HepG2 (cell line): Measurements from ENCODE around the gene SPTBN4. TPM values are rescaled to one million over a fixed set of nuclear protein-coding genes. Genes with fewer than 3 reads are reported as not detected.

ENCODE experiments used
- ATAC-seq: fragments of 200-7000 bp; cut with Tn5 transposase; 3 replicates; pipeline ENCODE4 v1.9.1; 2020; ENCODE audit warnings: mild to moderate bottlenecking, moderate library complexity
- BruUV-seq: library from RNA; stranded (reverse); fragments of 400-500 nt; replicated peaks from 2 replicates; lab custom pipeline; 2021; lab: Mats Ljungman, UMichigan
- CTCF ChIA-PET: fragments of 300-600 bp; formaldehyde crosslinking; extraction: SDS; loops from one replicate; lab custom pipeline; 2021; ENCODE audit warnings: low total read pairs, inconsistent platforms, low intra/inter-chr PET ratio; lab: Yijun Ruan, JAX
- POLR2A ChIA-PET: fragments of 350-600 bp; sonication (Branson Sonifier 250); formaldehyde crosslinking; loops from one replicate; lab custom pipeline; 2020; ENCODE audit warnings: antibody characterized with exemption, inconsistent platforms; lab: Yijun Ruan, JAX
- DNase-seq: peaks from one replicate; pipeline ENCODE4 v3.0.0-alpha.2; 2015; ENCODE audit warnings: low spot score
- FAIRE-seq: peaks from 3 replicates; lab custom pipeline; 2011; peaks lifted over from hg19 to GRCh38; lab: Jason Lieb, UNC
- H2AFZ ChIP-seq: one replicate; pipeline ENCODE4 v1.6.1; 2011; ENCODE audit warnings: low read length, inconsistent platforms
- H3K27ac ChIP-seq: fragments of 300-600 bp; 3 replicates; pipeline ENCODE4 v1.8.0; 2011; ENCODE audit warnings: mixed run types, mild to moderate bottlenecking, mixed read lengths, low read length, inconsistent platforms; ENCODE audit not compliant: insufficient read depth; ENCODE audit errors: extremely low read length
- H3K27me3 ChIP-seq, 2 experiments: fragments of 200-600 bp in 1 of 2; 2 replicates in 1 of 2; 3 replicates in 1 of 2; pipeline versions ENCODE4 v1.6.0 to v1.8.0; 2011; ENCODE audit warnings: low read length in 2 of 2, mild to moderate bottlenecking in 2 of 2, moderate library complexity in 2 of 2, inconsistent platforms in 1 of 2; ENCODE audit not compliant: insufficient read depth in 2 of 2, control insufficient read depth in 1 of 2
- H3K36me3 ChIP-seq, 2 experiments: fragments of 200-600 bp in 1 of 2; replicated peaks in 1 of 2; 2 replicates in 1 of 2; 3 replicates in 1 of 2; pipeline versions ENCODE4 v1.5.1 to v1.8.0; 2011; ENCODE audit warnings: low read length in 2 of 2, inconsistent platforms in 1 of 2; ENCODE audit not compliant: insufficient read depth in 2 of 2, control insufficient read depth in 1 of 2
- H3K4me1 ChIP-seq: 2 replicates; pipeline ENCODE4 v1.5.1; 2012; ENCODE audit warnings: low read length, inconsistent platforms; ENCODE audit not compliant: insufficient read depth
- H3K4me2 ChIP-seq: 2 replicates; pipeline ENCODE4 v1.6.0; 2011; ENCODE audit warnings: low read depth, low read length, inconsistent platforms
- H3K4me3 ChIP-seq, 3 experiments: fragments of 200-600 bp in 1 of 3; sonication (generic), shearing (Covaris generic) in 1 of 3; replicated peaks in 1 of 3; 2 replicates each; pipeline ENCODE4 v1.5.1; 2011 to 2016; ENCODE audit warnings: low read length in 3 of 3, inconsistent platforms in 2 of 3, low read depth in 2 of 3, mild to moderate bottlenecking in 2 of 3, control low read depth in 1 of 3, mixed read lengths in 1 of 3; ENCODE audit not compliant: insufficient read depth in 1 of 3
- H3K79me2 ChIP-seq: one replicate; pipeline ENCODE4 v1.6.1; 2011; ENCODE audit warnings: low read length, inconsistent platforms; ENCODE audit not compliant: insufficient read depth
- H3K9ac ChIP-seq: 2 replicates; pipeline ENCODE4 v1.6.0; 2011; ENCODE audit warnings: mild to moderate bottlenecking, low read depth, low read length, inconsistent platforms; ENCODE audit not compliant: insufficient read depth
- H3K9me3 ChIP-seq: 2 replicates; pipeline ENCODE4 v1.5.1; 2012; ENCODE audit warnings: mild to moderate bottlenecking, low read length
- H4K20me1 ChIP-seq: 2 replicates; pipeline ENCODE4 v1.6.0; 2011; ENCODE audit warnings: inconsistent platforms, mild to moderate bottlenecking, low read length, moderate library complexity; ENCODE audit not compliant: insufficient read depth
- FOXJ3 ChIP-seq: sonication (generic); formaldehyde crosslinking; IDR thresholded peaks from 2 replicates; pipeline ENCODE4 v1.4.0; 2020; ENCODE audit warnings: missing genetic modification reagents, mild to moderate bottlenecking, borderline replicate concordance
- GTF2F1 ChIP-seq: fragments of 150-350 bp; IDR thresholded peaks from 2 replicates; pipeline ENCODE4 v1.6.1; 2014; ENCODE audit warnings: low read length
- KLF12 ChIP-seq: sonication (generic); formaldehyde crosslinking; IDR thresholded peaks from 2 replicates; pipeline ENCODE4 v1.4.0; 2020; ENCODE audit warnings: missing genetic modification reagents, borderline replicate concordance
- SAP130 ChIP-seq: IDR thresholded peaks from 2 replicates; pipeline ENCODE4 v1.6.1; 2016; ENCODE audit warnings: low read depth
- SP5 ChIP-seq: IDR thresholded peaks from 2 replicates; pipeline ENCODE4 v1.6.1; 2016; ENCODE audit warnings: low read depth, borderline replicate concordance
- TIGD3 ChIP-seq: sonication (generic); formaldehyde crosslinking; IDR thresholded peaks from 2 replicates; pipeline ENCODE4 v1.5.1; 2020; ENCODE audit warnings: mild to moderate bottlenecking, missing genetic modification reagents, borderline replicate concordance
- ZFP36L2 ChIP-seq: sonication (generic); formaldehyde crosslinking; IDR thresholded peaks from 2 replicates; pipeline ENCODE4 v1.4.0; 2020; ENCODE audit warnings: missing genetic modification reagents
- ZNF512 ChIP-seq: sonication (generic); formaldehyde crosslinking; IDR thresholded peaks from 2 replicates; pipeline ENCODE4 v1.4.0; 2020; ENCODE audit warnings: mild to moderate bottlenecking, missing genetic modification reagents
- ZNF609 ChIP-seq: sonication (generic); formaldehyde crosslinking; IDR thresholded peaks from 2 replicates; pipeline ENCODE4 v1.4.0; 2020; ENCODE audit warnings: mild to moderate bottlenecking, missing genetic modification reagents, borderline replicate concordance
- WGBS: methylation state at CpG from one replicate; pipeline ENCODE4 v1.1.6; 2017; ENCODE audit warnings: low lambda C conversion rate; 5-methylcytosine and 5-hydroxymethylcytosine counted together
- in situ Hi-C: cut with HindIII; loops from 2 replicates; pipeline ENCODE4 v1.10.0; 2017; ENCODE audit warnings: low pct_unique_long_range_greater_than_20kb; ENCODE audit not compliant: extremely low pct_ligation_motif_present
- intact Hi-C: fragments of 100-400 bp; cut with micrococcal nuclease; formaldehyde crosslinking; loops from one replicate; pipeline ENCODE4 v1.10.0; 2022; ENCODE audit not compliant: unreplicated experiment
- polyA plus RNA-seq, 8 experiments: library from polyadenylated mRNA; depleted of rRNA in 3 of 8; stranded (reverse) in 7 of 8; unstranded in 1 of 8; fragments of >200 nt; fragmentation: Illumina TruSeq in 4 of 8; extraction: Trizol in 4 of 8; gene quantifications; 2 replicates each; pipeline versions ENCODE4 v1.2.1 to v1.2.3, GENCODE V29; 2011 to 2016; ENCODE audit warnings: low read depth in 4 of 8, missing spikeins in 1 of 8, mixed read lengths in 1 of 8; ENCODE audit not compliant: insufficient read depth in 1 of 8
- total RNA-seq, 5 experiments: library from RNA; depleted of rRNA; stranded (reverse); fragments of >200 nt; fragmentation: Illumina TruSeq; extraction: Trizol; gene quantifications; 2 replicates each; pipeline ENCODE4 v1.2.3, GENCODE V29; 2016; ENCODE audit warnings: low read depth in 1 of 5
- TF ChIP-seq, protein P1 (sequence below): IDR thresholded peaks from 2 replicates; pipeline ENCODE4 v1.4.0; 2020; ENCODE audit warnings: mild to moderate bottlenecking, missing genetic modification reagents

Gene SPTBN4
- total and polyA plus RNA-seq, 2 of the 13 experiments (the other 11 are each of a cell fraction or from before 2014, with no cell fraction given), result 0.11 TPM

- TF ChIP-seq, protein P1, sequence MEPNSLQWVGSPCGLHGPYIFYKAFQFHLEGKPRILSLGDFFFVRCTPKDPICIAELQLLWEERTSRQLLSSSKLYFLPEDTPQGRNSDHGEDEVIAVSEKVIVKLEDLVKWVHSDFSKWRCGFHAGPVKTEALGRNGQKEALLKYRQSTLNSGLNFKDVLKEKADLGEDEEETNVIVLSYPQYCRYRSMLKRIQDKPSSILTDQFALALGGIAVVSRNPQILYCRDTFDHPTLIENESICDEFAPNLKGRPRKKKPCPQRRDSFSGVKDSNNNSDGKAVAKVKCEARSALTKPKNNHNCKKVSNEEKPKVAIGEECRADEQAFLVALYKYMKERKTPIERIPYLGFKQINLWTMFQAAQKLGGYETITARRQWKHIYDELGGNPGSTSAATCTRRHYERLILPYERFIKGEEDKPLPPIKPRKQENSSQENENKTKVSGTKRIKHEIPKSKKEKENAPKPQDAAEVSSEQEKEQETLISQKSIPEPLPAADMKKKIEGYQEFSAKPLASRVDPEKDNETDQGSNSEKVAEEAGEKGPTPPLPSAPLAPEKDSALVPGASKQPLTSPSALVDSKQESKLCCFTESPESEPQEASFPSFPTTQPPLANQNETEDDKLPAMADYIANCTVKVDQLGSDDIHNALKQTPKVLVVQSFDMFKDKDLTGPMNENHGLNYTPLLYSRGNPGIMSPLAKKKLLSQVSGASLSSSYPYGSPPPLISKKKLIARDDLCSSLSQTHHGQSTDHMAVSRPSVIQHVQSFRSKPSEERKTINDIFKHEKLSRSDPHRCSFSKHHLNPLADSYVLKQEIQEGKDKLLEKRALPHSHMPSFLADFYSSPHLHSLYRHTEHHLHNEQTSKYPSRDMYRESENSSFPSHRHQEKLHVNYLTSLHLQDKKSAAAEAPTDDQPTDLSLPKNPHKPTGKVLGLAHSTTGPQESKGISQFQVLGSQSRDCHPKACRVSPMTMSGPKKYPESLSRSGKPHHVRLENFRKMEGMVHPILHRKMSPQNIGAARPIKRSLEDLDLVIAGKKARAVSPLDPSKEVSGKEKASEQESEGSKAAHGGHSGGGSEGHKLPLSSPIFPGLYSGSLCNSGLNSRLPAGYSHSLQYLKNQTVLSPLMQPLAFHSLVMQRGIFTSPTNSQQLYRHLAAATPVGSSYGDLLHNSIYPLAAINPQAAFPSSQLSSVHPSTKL, result peak; percentile 44; the same call in 1 of the 2 replicates
- TF ChIP-seq ZFP36L2 (CRISPR knock-in tag), result no peak
- TF ChIP-seq ZNF512 (CRISPR knock-in tag), result no peak
- TF ChIP-seq SP5 (CRISPR knock-in tag), result no peak
- TF ChIP-seq FOXJ3 (CRISPR knock-in tag), result no peak
- no peak for TF ChIP-seq GTF2F1
Observed at GRCh38 chr19:40607311-40608239, 140.8 kb downstream of the SPTBN4 start (continued).

DNA sequence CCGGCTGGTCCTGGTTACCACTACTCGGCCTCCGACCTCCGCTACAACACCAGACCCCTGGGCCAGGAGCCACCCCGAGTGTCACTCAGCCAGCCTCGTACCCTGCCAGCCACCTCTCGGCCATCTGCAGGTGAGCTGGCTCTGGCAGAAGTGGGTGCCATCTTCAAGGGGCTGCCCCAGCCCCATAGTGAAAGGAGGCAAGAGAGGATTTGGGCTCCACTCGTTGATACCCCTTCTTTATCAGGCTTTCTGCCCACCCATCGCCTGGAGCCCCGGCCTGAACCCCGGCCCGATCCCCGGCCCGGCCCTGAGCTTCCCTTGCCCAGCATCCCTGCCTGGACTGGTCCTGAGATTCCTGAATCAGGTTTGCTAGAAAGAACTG lies 141.4 kb downstream of the SPTBN4 start:
- no peak overlapping the region for H2AFZ ChIP-seq
- H3K4me2 ChIP-seq, result no peak overlapping the region
- H3K79me2 ChIP-seq, result no peaks in the 10 kb centered on the region
- H4K20me1 ChIP-seq, result no peaks in the 10 kb centered on the region
- no peaks in the 10 kb centered on the region for H3K9me3 ChIP-seq
- no peak overlapping the region for H3K9ac ChIP-seq
- peaks cover 2 to 75% of the 10 kb centered on the region in 2 experiments for H3K27me3 ChIP-seq
- BruUV-seq, result no TSS peak
- in situ Hi-C loops (no loop called here), intact Hi-C loops (no loop called here)
- H3K27ac ChIP-seq, result no peak overlapping the region
- CTCF ChIA-PET, result no interaction called here
- 54% methylated on average over 14 of the region's 14 CpGs for WGBS
- no peak overlapping the region for H3K4me3 ChIP-seq
- no peak for FAIRE-seq
- H3K36me3 ChIP-seq, result no peaks in the 10 kb centered on the region
- H3K4me1 ChIP-seq, result peaks cover 66% of the 10 kb centered on the region
- no peak for DNase-seq
- ATAC-seq, result no peak
- POLR2A ChIA-PET, result no interaction called here
- no peak for TF ChIP-seq TIGD3
- no peak for TF ChIP-seq KLF12 (CRISPR knock-in tag)
- TF ChIP-seq ZNF609 (CRISPR knock-in tag), result no peak
- TF ChIP-seq SAP130 (CRISPR knock-in tag), result no peak
